A549 (cell line): Measurements from ENCODE around the gene LMO7. TPM values are rescaled to one million over a fixed set of nuclear protein-coding genes. Genes with fewer than 3 reads are reported as not detected.

Experiments used
- ATAC-seq, 2 experiments: fragments of 200-7000 bp in 1 of 2; fragments of >200 bp in 1 of 2; cut with Nextera tagmentation in 1 of 2; cut with Tn5 transposase in 1 of 2; 3 replicates each; pipeline versions ENCODE4 v1.8.0 to v1.9.1; 2018 to 2020; ENCODE audit warnings: mild to moderate bottlenecking in 1 of 2, moderate library complexity in 1 of 2
- CTCF ChIA-PET: fragments of 300-600 bp; sonication (Branson Sonifier 250); formaldehyde crosslinking; extraction: SDS; loops from one replicate; lab custom pipeline; 2021; ENCODE audit warnings: antibody characterized with exemption, inconsistent platforms; lab: Yijun Ruan, JAX
- POLR2A ChIA-PET: fragments of 350-600 bp; formaldehyde crosslinking; extraction: SDS; loops from one replicate; lab custom pipeline; 2021; ENCODE audit warnings: antibody characterized with exemption, inconsistent platforms; lab: Yijun Ruan, JAX
- DNase-seq, 2 experiments: peaks; one replicate each; pipeline versions ENCODE4 v3.0.0 to v3.0.0-alpha.2; 2011 to 2016; ENCODE audit warnings: low read depth in 1 of 2, low spot score in 1 of 2
- FAIRE-seq: peaks from 2 replicates; lab custom pipeline; 2011; peaks lifted over from hg19 to GRCh38; lab: Jason Lieb, UNC
- H3K27ac ChIP-seq, 2 experiments: fragments of >200 bp; sonication (Bioruptor Twin); formaldehyde crosslinking; 3 replicates each; pipeline ENCODE4 v1.5.1; 2016 to 2017
- H3K4me1 ChIP-seq: fragments of >200 bp; sonication (Bioruptor Twin); formaldehyde crosslinking; 3 replicates; pipeline ENCODE4 v1.6.1; 2016
- H3K4me2 ChIP-seq: fragments of >200 bp; sonication (Bioruptor Twin); formaldehyde crosslinking; 3 replicates; pipeline ENCODE4 v1.6.1; 2016
- H3K4me3 ChIP-seq: fragments of >200 bp; sonication (Bioruptor Twin); formaldehyde crosslinking; 3 replicates; pipeline ENCODE4 v1.5.1; 2016
- H3K9me3 ChIP-seq: fragments of >200 bp; sonication (Bioruptor Twin); formaldehyde crosslinking; 3 replicates; pipeline ENCODE4 v1.6.1; 2016
- BHLHE40 ChIP-seq: IDR thresholded peaks from 2 replicates; pipeline ENCODE4 v1.6.1; 2012; ENCODE audit warnings: low read depth, low read length, inconsistent platforms
- CEBPB ChIP-seq, 2 experiments: fragments of >200 bp in 1 of 2; sonication (Bioruptor Twin) in 1 of 2; formaldehyde crosslinking in 1 of 2; IDR thresholded peaks; 2 replicates each; pipeline ENCODE4 v1.6.1; 2012 to 2016
- CHD4 ChIP-seq: fragments of 200-600 bp; sonication (generic); IDR thresholded peaks from 2 replicates; pipeline ENCODE4 v1.6.1; 2016; ENCODE audit warnings: antibody characterized with exemption, mild to moderate bottlenecking, borderline replicate concordance
- EHMT2 ChIP-seq: fragments of 200-600 bp; sonication (generic); IDR thresholded peaks from 2 replicates; pipeline ENCODE4 v1.6.1; 2016; ENCODE audit warnings: antibody characterized with exemption, low read depth, mild to moderate bottlenecking, moderate library complexity
- FOSB ChIP-seq: fragments of 250-450 bp; sonication (Bioruptor Pico); IDR thresholded peaks from 2 replicates; pipeline ENCODE4 v1.5.0; 2020; ENCODE audit warnings: mild to moderate bottlenecking, moderate library complexity
- FOSL2 ChIP-seq, 2 experiments: fragments of 450-650 bp in 1 of 2; fragments of >200 bp in 1 of 2; sonication (Bioruptor Twin) in 1 of 2; formaldehyde crosslinking; IDR thresholded peaks; 2 replicates each; pipeline versions ENCODE4 v1.5.0 to v1.6.1; 2016 to 2020; ENCODE audit warnings: mild to moderate bottlenecking in 1 of 2, moderate library complexity in 1 of 2
- GATA3 ChIP-seq: IDR thresholded peaks from 2 replicates; pipeline ENCODE4 v1.6.1; 2012; ENCODE audit warnings: borderline replicate concordance
- HDAC2 ChIP-seq: fragments of 200-600 bp; sonication (generic); IDR thresholded peaks from 2 replicates; pipeline ENCODE4 v1.6.1; 2016
- HOXA7 ChIP-seq: fragments of 250-450 bp; sonication (Bioruptor Pico); IDR thresholded peaks from 2 replicates; pipeline ENCODE4 v1.5.0; 2020; ENCODE audit warnings: mild to moderate bottlenecking, moderate library complexity
- HOXB13 ChIP-seq: fragments of 250-450 bp; sonication (Bioruptor Pico); IDR thresholded peaks from 2 replicates; pipeline ENCODE4 v1.5.0; 2020; ENCODE audit warnings: low read depth, mild to moderate bottlenecking, moderate library complexity
- JUN ChIP-seq, 2 experiments: fragments of >200 bp; sonication (Bioruptor Twin); formaldehyde crosslinking; IDR thresholded peaks; 2 replicates in 1 of 2; 3 replicates in 1 of 2; pipeline ENCODE4 v1.6.1; 2016 to 2017
- JUNB ChIP-seq: fragments of >200 bp; sonication (Bioruptor Twin); formaldehyde crosslinking; IDR thresholded peaks from 2 replicates; pipeline ENCODE4 v1.6.1; 2016
- MAFK ChIP-seq: fragments of 450-650 bp; IDR thresholded peaks from 2 replicates; pipeline ENCODE4 v1.6.1; 2014; ENCODE audit not compliant: partially characterized antibody
- MYC ChIP-seq: IDR thresholded peaks from 2 replicates; pipeline ENCODE4 v1.6.1; 2012; ENCODE audit warnings: mild to moderate bottlenecking, inconsistent platforms, low read length, improper control_type of control experiment, borderline replicate concordance
- NFE2L2 ChIP-seq: fragments of 150-350 bp; conservative IDR thresholded peaks from 2 replicates; pipeline ENCODE4 v1.6.1; 2014; ENCODE audit warnings: low read length
- NR3C1 ChIP-seq: fragments of >200 bp; sonication (Bioruptor Twin); formaldehyde crosslinking; IDR thresholded peaks from 3 replicates; pipeline ENCODE4 v1.6.1; 2017
- PHF8 ChIP-seq: fragments of 200-600 bp; sonication (generic); IDR thresholded peaks from 2 replicates; pipeline ENCODE4 v1.6.1; 2016; ENCODE audit warnings: low read depth, mild to moderate bottlenecking, antibody characterized with exemption, moderate library complexity, borderline replicate concordance
- POLR2A ChIP-seq: IDR thresholded peaks from 2 replicates; pipeline ENCODE4 v1.6.1; 2012; ENCODE audit warnings: mild to moderate bottlenecking, low read length
- POLR2AphosphoS2 ChIP-seq: conservative IDR thresholded peaks from 2 replicates; pipeline ENCODE4 v1.6.1; 2012; ENCODE audit warnings: low read length, improper control_type of control experiment, inconsistent platforms
- RAD21 ChIP-seq, 2 experiments: fragments of >200 bp in 1 of 2; sonication (Bioruptor Twin) in 1 of 2; formaldehyde crosslinking in 1 of 2; IDR thresholded peaks in 1 of 2; conservative IDR thresholded peaks in 1 of 2; 2 replicates in 1 of 2; 3 replicates in 1 of 2; pipeline ENCODE4 v1.6.1; 2012 to 2018; ENCODE audit warnings: inconsistent platforms in 1 of 2
- RCOR1 ChIP-seq: fragments of 150-350 bp; IDR thresholded peaks from 2 replicates; pipeline ENCODE4 v1.6.1; 2014; ENCODE audit warnings: antibody characterized with exemption, low read length, low read depth
- RFX5 ChIP-seq: fragments of 450-650 bp; IDR thresholded peaks from 2 replicates; pipeline ENCODE4 v1.7.1; 2014; ENCODE audit warnings: antibody characterized with exemption, mild to moderate bottlenecking, moderate library complexity
- SREBF2 ChIP-seq: fragments of 450-650 bp; IDR thresholded peaks from 2 replicates; pipeline ENCODE4 v1.6.1; 2014; ENCODE audit warnings: mild to moderate bottlenecking, moderate library complexity
- TFCP2L1 ChIP-seq: fragments of 250-450 bp; sonication (Bioruptor Pico); IDR thresholded peaks from 2 replicates; pipeline ENCODE4 v1.5.0; 2021; ENCODE audit warnings: mild to moderate bottlenecking
- ZC3H11A ChIP-seq: fragments of 450-650 bp; IDR thresholded peaks from 2 replicates; pipeline ENCODE4 v1.6.1; 2014; ENCODE audit warnings: antibody characterized with exemption, mild to moderate bottlenecking
- ZFP36 ChIP-seq: fragments of 450-650 bp; IDR thresholded peaks from 2 replicates; pipeline ENCODE4 v1.6.1; 2014; ENCODE audit warnings: borderline replicate concordance; ENCODE audit not compliant: partially characterized antibody
- ZNF302 ChIP-seq: fragments of 250-450 bp; sonication (Bioruptor Pico); IDR thresholded peaks from 2 replicates; pipeline ENCODE4 v1.9.0; 2021; ENCODE audit warnings: inconsistent platforms, mild to moderate bottlenecking, moderate library complexity
- WGBS: methylation state at CpG from one replicate; pipeline ENCODE4 v1.1.6; 2017; ENCODE audit errors: missing lambda C conversion rate; 5-methylcytosine and 5-hydroxymethylcytosine counted together
- polyA plus RNA-seq, 4 experiments: library from polyadenylated mRNA; depleted of rRNA in 3 of 4; stranded (reverse); fragments of >200 nt; fragmentation: RNase III in 1 of 4; extraction: RNeasy Plus Mini Kit Qiagen cat#74134 plus additional on column Dnase treatment in 1 of 4; gene quantifications; 2 replicates in 3 of 4; 3 replicates in 1 of 4; pipeline ENCODE4 v1.2.3, GENCODE V29; 2011 to 2017
- TF ChIP-seq, protein P1 (sequence below): IDR thresholded peaks from 2 replicates; pipeline ENCODE4 v1.6.1; 2012; ENCODE audit warnings: low read depth, borderline replicate concordance
- TF ChIP-seq, protein P2 (sequence below): IDR thresholded peaks from 2 replicates; pipeline ENCODE4 v1.6.1; 2012
- TF ChIP-seq, protein P3 (sequence below): IDR thresholded peaks from 2 replicates; pipeline ENCODE4 v1.6.1; 2012
- TF ChIP-seq, protein P4 (sequence below): fragments of 150-350 bp; IDR thresholded peaks from 2 replicates; pipeline ENCODE4 v1.6.1; 2014; ENCODE audit warnings: low read depth, mild to moderate bottlenecking, low read length

The LMO7 gene
- polyA plus RNA-seq, 2 of the 4 experiments (the other 2 are of a cell fraction) = 23.4 to 33.2 TPM

GRCh38 chr13:75759531-75759930, 123.4 kb downstream of the LMO7 start:
- no peak for TF ChIP-seq SREBF2
- no peak for TF ChIP-seq GATA3
- TF ChIP-seq JUNB = no peak
- TF ChIP-seq, protein P1, sequence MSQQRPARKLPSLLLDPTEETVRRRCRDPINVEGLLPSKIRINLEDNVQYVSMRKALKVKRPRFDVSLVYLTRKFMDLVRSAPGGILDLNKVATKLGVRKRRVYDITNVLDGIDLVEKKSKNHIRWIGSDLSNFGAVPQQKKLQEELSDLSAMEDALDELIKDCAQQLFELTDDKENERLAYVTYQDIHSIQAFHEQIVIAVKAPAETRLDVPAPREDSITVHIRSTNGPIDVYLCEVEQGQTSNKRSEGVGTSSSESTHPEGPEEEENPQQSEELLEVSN = no peak
- TF ChIP-seq POLR2A = no peak
- no peak for TF ChIP-seq MYC
- no peak for TF ChIP-seq TFCP2L1 (CRISPR knock-in tag)
- no peak for TF ChIP-seq EHMT2
- no peak for TF ChIP-seq ZC3H11A
- TF ChIP-seq CEBPB (IDR thresholded peaks at IDR 0.05) = no peak
- no peak for TF ChIP-seq FOSL2 (IDR thresholded peaks at IDR 0.05)
- TF ChIP-seq FOSL2 (CRISPR knock-in tag; IDR thresholded peaks at IDR 0.05) = no peak
- no peak for TF ChIP-seq RCOR1
- no peak for TF ChIP-seq NFE2L2
- TF ChIP-seq, protein P2, sequence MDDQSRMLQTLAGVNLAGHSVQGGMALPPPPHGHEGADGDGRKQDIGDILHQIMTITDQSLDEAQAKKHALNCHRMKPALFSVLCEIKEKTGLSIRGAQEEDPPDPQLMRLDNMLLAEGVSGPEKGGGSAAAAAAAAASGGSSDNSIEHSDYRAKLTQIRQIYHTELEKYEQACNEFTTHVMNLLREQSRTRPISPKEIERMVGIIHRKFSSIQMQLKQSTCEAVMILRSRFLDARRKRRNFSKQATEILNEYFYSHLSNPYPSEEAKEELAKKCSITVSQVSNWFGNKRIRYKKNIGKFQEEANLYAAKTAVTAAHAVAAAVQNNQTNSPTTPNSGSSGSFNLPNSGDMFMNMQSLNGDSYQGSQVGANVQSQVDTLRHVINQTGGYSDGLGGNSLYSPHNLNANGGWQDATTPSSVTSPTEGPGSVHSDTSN = no peak
- no peak for TF ChIP-seq RAD21 (conservative IDR thresholded peaks at IDR 0.05 in 1 of 2, IDR thresholded peaks at IDR 0.05 in 1 of 2)
- TF ChIP-seq MAFK = no peak
- no peak for TF ChIP-seq POLR2AphosphoS2
- TF ChIP-seq, protein P3, sequence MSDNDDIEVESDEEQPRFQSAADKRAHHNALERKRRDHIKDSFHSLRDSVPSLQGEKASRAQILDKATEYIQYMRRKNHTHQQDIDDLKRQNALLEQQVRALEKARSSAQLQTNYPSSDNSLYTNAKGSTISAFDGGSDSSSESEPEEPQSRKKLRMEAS = no peak
- TF ChIP-seq, all 56 proteins: peak for 0
- Histone ChIP-seq H3K27ac (peak overlapping the region; percentile 80 to 83; a peak in 4 of 6 replicates), H3K4me1 (peaks cover 25% of the 10 kb centered on the region), H3K9me3 (no peaks in the 10 kb centered on the region), H3K4me2 (peak overlapping the region; percentile 99), H3K4me3 (no peak overlapping the region)
- ATAC-seq = no peak
- WGBS = 85% methylated on average over 7 of the region's 7 CpGs
- ChIA-PET POLR2A (no interaction called here), CTCF (interaction anchor here (1.2 to 2.7 kb wide), 4 partner anchors 29 to 111 kb away, joined by 4 to 16 read pairs (median 8); no protein-coding TSS in a partner anchor)
- no peak for FAIRE-seq
- DNase-seq = no peak

DNA sequence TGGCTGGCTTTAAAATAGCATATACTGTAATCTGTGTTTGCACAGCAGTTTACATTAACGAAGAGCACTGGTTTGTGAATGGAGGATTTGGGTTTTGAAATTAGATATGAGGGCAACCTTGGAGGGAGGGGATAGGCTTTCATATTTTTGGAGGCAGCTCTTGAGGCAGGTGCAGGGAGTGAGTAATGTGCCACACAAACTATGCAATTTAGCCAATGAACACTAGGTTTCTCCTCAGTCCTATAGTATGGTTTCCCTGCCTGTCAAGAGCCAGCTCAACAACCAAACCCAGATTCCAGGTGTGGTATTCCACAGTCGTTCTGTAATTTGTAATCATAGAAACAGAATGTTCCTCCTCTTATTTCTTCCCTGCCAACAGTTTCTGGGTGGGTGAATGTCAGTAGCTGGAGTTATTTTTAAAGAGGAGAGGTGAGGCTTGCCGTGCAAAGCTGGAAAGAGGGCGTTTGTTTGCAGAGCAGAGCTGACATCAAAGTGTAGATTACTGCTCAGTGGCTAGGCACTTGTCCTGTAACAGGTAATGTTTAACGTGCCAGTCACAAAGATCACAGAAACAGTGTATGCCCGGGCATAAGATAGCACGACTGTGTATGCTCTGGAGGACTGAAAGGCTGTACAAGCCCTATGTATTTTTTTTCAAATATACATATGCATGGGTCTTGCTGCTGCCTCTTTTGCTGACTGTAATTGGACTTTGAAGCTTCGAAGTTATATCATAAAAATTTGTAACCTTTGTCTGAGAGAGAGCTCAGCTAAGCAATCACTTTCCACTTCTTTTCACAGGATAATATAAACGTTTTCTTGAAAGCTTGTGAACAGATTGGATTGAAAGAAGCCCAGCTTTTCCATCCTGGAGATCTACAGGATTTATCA, 124.2 kb downstream of the LMO7 start:
- peak overlapping the region; percentile 99 for H3K4me2 ChIP-seq
- peak; percentile 92 to 96 for ATAC-seq
- DNase-seq = peak; percentile 50 to 75
- ChIA-PET POLR2A (interaction anchor here (0.5 kb wide), 1 partner anchor 10 kb away, joined by 5 read pairs; no protein-coding TSS in a partner anchor), CTCF (interaction anchor here (0.6 to 2.7 kb wide), 8 partner anchors 13 to 1219 kb away, joined by 3 to 16 read pairs (median 6); no protein-coding TSS in a partner anchor)
- no peak for FAIRE-seq
- peak overlapping the region; percentile 80 to 83 for H3K27ac ChIP-seq
- 3% methylated on average over 9 of the region's 9 CpGs for WGBS
- H3K9me3 ChIP-seq = no peaks in the 10 kb centered on the region
- peaks cover 30% of the 10 kb centered on the region for H3K4me1 ChIP-seq
- H3K4me3 ChIP-seq = peak overlapping the region; percentile 48
- no peak for TF ChIP-seq ZNF302 (CRISPR knock-in tag)
- TF ChIP-seq FOSB = no peak
- no peak for TF ChIP-seq MAFK
- 0 out of 5 replicates have a peak, but pooled peaks of 1 of the 2 experiments have one; percentile 30 for TF ChIP-seq JUN (IDR thresholded peaks at IDR 0.05)
- no peak for TF ChIP-seq HOXB13 (CRISPR knock-in tag)
- no peak for TF ChIP-seq NR3C1
- TF ChIP-seq, protein P4, sequence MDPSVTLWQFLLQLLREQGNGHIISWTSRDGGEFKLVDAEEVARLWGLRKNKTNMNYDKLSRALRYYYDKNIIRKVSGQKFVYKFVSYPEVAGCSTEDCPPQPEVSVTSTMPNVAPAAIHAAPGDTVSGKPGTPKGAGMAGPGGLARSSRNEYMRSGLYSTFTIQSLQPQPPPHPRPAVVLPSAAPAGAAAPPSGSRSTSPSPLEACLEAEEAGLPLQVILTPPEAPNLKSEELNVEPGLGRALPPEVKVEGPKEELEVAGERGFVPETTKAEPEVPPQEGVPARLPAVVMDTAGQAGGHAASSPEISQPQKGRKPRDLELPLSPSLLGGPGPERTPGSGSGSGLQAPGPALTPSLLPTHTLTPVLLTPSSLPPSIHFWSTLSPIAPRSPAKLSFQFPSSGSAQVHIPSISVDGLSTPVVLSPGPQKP = no peak
- no peak for TF ChIP-seq CHD4
- TF ChIP-seq RCOR1 = no peak
- no peak for TF ChIP-seq ZFP36
- no peak for TF ChIP-seq HOXA7 (CRISPR knock-in tag)
- no peak for TF ChIP-seq RFX5
- no peak for TF ChIP-seq BHLHE40
- no peak for TF ChIP-seq SREBF2
- TF ChIP-seq PHF8 = no peak
- TF ChIP-seq, protein P3 = 0 out of 2 replicates have a peak, but pooled peaks have one; percentile 11
- no peak for TF ChIP-seq HDAC2
- TF ChIP-seq GATA3 = no peak
- TF ChIP-seq, protein P1 = no peak
- peak in 1 of 2 experiments; percentile 25; a peak in 2 of 5 replicates for TF ChIP-seq RAD21 (conservative IDR thresholded peaks at IDR 0.05 in 1 of 2, IDR thresholded peaks at IDR 0.05 in 1 of 2)
- TF ChIP-seq, all 56 proteins: peak for 3
